GM21515 (cell line): Measurements from ENCODE around the gene ALDH3B2.
A peak's percentile ranks its signal among the peaks of the same experiment; 100 is the strongest.
"Not testable (repeated sequence)": the region's sequence is repeated elsewhere in the genome, so short reads cannot be mapped to it uniquely, and the experiment has no call there.

Source experiments
- ATAC-seq: cut with Tn5 transposase; IDR thresholded peaks from one replicate; pipeline ENCODE4 v1.9.1; 2021; ENCODE audit not compliant: unreplicated experiment

ALDH3B2 gene

GRCh38 chr11:67631411-67631810 is 43.0 kb downstream of the ALDH3B2 start:
- ATAC-seq, result no peak

GRCh38 chr11:67630943-67631331 is 43.5 kb downstream of the ALDH3B2 start:
- ATAC-seq, result no peak

DNA sequence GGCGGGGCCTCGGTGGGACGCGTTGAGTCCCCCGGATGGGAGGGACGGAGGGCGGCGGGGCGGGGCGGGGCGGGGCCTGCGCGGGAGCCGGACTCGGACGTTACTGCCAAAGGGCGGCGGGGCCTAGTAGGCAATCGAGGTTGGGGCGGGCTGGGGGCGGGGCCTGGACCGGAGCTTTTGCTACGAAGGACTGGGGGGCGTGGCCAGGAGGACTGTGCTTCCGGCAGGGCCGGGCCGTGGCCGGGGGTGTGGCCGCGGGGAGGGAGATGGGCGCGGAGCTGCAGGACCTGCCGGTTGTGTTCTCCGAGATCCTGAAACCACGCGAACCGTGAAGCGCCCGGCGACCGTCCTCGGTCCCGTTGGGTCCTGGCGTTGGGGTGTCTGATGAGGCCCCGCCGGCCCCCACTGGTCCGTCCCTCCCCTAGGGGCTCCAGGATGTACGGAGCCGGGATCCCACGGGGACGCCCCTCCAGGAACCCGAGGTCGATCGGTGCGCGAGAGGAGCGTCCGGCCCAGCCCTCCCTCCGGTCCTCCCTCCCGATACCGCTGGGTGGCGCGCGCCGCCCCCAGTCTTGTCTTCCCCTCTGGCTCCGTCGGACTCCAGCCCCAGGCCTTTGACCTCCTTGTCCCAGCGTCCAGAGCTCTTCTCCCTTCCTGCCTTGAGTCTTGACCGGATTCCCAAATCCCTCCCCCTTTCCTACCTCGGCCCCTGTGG is 44.0 kb downstream of the ALDH3B2 start:
- ATAC-seq, result peak; percentile 60

GRCh38 chr11:67629386-67630227 is 44.8 kb downstream of the ALDH3B2 start, which contains the start of gene NUDT8:
TSS of gene NUDT8 (minus strand) at chr11:67629937. CDS start at chr11:67629911, 26 bp downstream.
- peak; percentile 36 for ATAC-seq

DNA sequence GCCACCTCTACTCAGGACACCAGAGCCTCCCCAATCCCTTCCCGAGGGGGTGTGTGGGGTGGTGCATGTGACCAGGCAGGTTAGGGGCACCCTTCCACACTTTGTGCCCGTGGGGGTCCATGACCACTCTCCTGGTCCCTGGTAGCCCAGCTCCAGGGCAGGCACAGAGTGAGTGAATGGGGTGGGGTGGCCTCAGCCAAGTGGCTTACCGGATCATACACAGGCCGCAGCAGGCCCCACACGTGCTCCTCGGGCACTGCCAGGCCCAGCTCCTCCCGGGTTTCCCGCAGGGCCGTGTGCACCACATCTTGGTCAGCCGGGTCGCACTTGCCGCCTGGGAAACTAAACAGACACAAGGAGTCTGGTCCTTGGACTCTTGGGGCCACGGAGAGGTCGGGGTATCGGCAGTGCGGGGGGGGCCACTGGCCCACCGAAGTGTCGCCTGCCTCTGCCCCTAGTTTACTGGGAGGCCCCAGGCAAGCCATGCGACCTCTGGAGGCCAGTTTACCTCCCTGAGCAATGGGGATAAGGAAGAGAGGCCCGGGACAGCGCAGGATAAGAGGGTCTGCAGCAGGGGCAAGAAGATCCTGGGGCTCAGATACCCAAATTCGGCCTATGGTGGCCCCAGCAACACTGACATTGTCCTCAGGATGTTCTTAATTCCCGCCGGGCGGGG is 45.6 kb downstream of the ALDH3B2 start:
- ATAC-seq, result no peak

GRCh38 chr11:67627812-67628624 is 46.4 kb downstream of the ALDH3B2 start:
- ATAC-seq, result no peak

DNA sequence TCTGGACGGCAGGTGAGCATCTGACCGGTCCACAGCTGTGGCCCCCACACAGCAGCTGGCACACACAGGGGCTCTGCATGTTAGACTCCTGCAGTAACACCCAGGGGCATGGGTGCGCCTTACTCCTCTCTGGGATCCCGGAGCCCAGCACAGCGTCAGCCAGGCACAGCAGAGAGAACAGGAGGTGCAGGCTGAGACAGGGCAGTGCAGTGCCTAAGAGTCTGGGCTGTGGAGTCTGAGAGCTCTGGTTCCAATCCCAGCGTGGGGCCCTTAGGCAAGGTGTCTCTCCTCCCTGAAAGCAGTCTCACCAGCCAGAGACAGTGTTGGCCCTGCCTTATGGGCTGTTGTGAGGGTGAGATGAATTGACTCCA is 47.0 kb downstream of the ALDH3B2 start:
- no peak for ATAC-seq

GRCh38 chr11:67626970-67627369 is 47.5 kb downstream of the ALDH3B2 start:
- no peak for ATAC-seq

GRCh38 chr11:67626131-67626833 is 48.1 kb downstream of the ALDH3B2 start:
- ATAC-seq, result not testable (repeated sequence)

- ATAC-seq, result not testable (repeated sequence)
Measured at GRCh38 chr11:67623795-67624194, 50.6 kb downstream of the ALDH3B2 start.

DNA sequence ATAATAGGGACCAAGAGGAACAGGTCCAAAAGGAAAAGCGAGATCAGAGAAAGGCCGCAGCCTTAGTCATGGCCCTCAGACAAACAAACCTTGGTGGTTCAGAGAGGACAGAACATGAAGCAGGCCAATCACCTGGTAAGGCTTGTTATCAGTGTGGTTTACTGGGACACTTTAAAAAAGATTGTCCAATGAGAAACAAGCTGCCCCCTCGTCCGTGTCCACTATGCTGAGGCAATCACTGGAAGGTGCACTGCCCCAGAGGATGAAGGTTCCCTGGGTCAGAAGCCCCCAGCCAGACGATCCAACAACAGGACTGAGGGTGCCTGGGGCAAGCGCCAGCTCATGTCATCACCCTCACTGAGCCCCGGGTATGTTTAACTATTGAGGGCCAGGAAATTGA is 51.5 kb downstream of the ALDH3B2 start:
- ATAC-seq, result not testable (repeated sequence)

DNA sequence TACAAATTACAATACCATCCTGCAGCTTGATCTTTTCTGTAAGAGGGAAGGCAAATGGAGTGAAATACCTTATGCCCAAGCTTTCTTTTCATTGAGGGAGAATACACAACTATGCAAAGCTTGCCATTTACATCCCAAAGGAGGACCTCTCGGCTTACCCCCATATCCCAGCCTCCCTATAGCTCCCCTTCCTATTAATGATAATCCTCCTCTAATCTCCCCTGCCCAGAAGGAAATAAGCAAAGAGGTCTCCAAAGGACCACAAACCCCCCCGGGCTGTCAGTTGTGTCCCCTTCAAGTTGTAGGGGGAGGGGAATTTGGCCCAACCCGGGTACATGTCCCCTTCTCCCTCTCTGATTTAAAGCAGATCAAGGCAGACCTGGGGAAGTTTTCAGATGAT is 52.5 kb downstream of the ALDH3B2 start:
- ATAC-seq, result not testable (repeated sequence)

- ATAC-seq, result not testable (repeated sequence)
Measured at GRCh38 chr11:67620621-67621020, 53.8 kb downstream of the ALDH3B2 start.

DNA sequence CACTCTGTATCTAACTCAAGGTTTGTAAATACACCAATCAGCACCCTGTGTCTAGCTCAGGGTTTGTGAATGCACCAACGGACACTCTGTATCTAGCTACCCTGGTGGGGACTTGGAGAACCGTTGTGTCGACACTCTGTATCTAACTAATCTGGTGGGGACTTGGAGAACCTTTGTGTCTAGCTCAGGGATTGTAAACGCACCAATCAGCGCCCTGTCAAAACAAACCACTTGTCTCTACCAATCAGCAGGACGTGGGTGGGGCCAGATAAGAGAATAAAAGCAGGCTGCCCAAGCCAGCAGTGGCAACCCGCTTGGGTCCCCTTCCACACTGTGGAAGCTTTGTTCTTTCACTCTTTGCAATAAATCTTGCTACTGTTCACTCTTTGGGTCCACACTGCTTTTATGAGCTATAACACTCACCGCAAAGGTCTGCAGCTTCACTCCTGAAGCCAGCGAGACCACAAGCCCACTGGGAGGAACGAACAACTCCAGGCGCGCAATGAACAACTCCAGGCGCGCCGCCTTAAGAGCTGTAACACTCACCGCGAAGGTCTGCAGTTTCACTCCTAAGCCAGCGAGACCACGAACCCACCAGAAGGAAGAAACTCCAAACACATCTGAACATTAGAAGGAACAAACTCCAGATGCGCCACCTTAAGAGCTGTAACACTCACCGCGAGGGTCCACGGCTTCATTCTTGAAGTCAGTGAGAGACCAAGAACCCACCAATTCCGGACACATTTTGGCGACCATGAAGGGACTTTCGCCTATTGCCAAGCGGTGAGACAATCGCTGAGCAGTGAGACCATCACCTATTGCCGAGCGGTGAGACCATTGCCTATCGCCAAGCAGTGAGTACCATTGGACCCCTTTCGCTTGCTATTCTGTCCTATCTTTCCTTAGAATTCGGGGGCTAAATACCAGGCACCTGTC is 54.5 kb downstream of the ALDH3B2 start:
- ATAC-seq, result not testable (repeated sequence)

GRCh38 chr11:67618901-67619659 is 55.3 kb downstream of the ALDH3B2 start:
- not testable (repeated sequence) for ATAC-seq

- ATAC-seq, result no peak
Measured at GRCh38 chr11:67617243-67617953, 57.0 kb downstream of the ALDH3B2 start.

DNA sequence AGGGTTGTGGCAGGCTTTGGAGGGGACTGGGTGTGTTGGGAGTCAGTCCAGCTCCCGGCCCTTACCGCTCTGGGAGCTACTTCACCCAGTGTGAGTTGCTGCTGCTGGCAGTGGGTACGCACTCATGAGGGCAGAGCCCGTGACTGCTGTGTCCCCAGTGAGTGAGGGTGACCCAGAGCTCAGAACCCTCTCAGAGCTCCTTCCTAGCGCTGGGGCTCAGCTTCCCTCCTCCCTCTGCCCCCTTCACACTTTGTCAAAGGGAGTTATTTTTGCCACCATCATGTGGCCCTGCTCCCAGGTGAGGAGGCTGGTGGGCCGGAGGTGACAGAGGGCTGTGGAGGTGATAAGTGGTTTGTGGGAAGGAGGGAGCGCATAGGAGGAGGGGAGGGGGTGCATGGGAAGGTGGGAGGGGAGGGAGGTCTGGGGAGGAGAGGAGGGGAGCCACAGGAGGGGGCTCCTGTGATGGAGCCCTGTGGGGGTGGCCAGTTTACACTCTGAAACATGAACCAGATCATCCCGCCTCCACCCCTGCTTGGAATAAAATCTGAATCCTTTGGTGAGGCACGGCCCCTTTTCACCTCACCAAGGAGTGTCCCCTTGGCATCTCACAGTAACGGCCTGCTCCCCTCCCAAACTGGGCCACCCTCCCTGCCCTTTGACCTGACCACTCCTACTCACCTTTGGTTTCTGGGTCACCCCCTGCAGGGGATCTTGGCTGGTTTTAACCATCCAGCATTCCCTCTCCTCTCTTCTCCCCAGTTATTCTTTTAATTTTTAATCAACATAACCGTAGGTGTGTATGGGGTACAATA is 57.8 kb downstream of the ALDH3B2 start:
- no peak for ATAC-seq
